ENCODE results near the gene TMEM87B.

DNA sequence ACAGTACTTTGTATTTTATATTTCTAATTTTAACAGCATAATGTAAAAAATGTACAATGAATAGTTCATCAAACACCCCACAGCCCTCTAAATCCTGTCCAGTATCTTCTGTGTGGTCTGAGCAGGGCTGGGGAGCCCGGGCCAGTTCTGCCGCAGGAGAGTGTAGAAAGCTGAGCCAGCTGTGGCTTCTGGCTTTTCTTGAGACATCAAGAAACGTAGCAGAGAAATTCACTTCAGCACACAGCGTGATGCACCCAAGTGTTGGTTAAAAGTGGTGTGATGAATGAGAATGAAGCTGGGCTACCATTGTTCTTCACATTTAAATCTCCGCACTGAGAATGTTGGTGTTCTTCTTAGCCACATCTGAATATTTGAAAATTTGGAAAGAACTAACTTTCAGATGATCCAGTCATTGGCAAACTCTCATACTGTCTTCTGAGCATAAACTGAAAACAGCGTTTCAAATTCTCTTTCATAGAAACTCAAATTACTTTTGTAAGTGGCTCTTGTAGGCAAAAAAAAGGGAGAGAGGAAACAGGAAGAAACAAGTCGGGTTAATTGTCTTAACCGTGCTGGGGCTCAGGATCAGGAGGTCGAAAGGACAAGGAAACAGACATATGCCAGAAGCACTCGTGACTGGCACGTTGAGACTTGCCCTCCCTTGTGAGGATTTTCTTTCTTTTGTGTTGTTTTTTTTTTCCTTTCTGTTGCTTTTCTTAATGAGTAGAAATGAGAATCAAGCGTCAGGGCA is 23.4 kb upstream of the TMEM87B start:
- TF ChIP-seq, protein P1, sequence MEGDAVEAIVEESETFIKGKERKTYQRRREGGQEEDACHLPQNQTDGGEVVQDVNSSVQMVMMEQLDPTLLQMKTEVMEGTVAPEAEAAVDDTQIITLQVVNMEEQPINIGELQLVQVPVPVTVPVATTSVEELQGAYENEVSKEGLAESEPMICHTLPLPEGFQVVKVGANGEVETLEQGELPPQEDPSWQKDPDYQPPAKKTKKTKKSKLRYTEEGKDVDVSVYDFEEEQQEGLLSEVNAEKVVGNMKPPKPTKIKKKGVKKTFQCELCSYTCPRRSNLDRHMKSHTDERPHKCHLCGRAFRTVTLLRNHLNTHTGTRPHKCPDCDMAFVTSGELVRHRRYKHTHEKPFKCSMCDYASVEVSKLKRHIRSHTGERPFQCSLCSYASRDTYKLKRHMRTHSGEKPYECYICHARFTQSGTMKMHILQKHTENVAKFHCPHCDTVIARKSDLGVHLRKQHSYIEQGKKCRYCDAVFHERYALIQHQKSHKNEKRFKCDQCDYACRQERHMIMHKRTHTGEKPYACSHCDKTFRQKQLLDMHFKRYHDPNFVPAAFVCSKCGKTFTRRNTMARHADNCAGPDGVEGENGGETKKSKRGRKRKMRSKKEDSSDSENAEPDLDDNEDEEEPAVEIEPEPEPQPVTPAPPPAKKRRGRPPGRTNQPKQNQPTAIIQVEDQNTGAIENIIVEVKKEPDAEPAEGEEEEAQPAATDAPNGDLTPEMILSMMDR (IDR thresholded peaks at IDR 0.05; ENCODE audit: poor library complexity, severe bottlenecking) = no peak
- no peak for TF ChIP-seq EP300 (conservative IDR thresholded peaks at IDR 0.05; ENCODE audit: poor library complexity, severe bottlenecking)
- TF ChIP-seq POLR2AphosphoS5 (IDR thresholded peaks at IDR 0.05) = no peak
- no peak for TF ChIP-seq EZH2 (IDR thresholded peaks at IDR 0.05; ENCODE audit: borderline replicate concordance, insufficient read depth, low read length, poor library complexity, severe bottlenecking)
- TF ChIP-seq SMC3 (conservative IDR thresholded peaks at IDR 0.05; ENCODE audit: poor library complexity) = no peak
- TF ChIP-seq, protein P2, sequence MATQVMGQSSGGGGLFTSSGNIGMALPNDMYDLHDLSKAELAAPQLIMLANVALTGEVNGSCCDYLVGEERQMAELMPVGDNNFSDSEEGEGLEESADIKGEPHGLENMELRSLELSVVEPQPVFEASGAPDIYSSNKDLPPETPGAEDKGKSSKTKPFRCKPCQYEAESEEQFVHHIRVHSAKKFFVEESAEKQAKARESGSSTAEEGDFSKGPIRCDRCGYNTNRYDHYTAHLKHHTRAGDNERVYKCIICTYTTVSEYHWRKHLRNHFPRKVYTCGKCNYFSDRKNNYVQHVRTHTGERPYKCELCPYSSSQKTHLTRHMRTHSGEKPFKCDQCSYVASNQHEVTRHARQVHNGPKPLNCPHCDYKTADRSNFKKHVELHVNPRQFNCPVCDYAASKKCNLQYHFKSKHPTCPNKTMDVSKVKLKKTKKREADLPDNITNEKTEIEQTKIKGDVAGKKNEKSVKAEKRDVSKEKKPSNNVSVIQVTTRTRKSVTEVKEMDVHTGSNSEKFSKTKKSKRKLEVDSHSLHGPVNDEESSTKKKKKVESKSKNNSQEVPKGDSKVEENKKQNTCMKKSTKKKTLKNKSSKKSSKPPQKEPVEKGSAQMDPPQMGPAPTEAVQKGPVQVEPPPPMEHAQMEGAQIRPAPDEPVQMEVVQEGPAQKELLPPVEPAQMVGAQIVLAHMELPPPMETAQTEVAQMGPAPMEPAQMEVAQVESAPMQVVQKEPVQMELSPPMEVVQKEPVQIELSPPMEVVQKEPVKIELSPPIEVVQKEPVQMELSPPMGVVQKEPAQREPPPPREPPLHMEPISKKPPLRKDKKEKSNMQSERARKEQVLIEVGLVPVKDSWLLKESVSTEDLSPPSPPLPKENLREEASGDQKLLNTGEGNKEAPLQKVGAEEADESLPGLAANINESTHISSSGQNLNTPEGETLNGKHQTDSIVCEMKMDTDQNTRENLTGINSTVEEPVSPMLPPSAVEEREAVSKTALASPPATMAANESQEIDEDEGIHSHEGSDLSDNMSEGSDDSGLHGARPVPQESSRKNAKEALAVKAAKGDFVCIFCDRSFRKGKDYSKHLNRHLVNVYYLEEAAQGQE (IDR thresholded peaks at IDR 0.05; ENCODE audit: borderline replicate concordance) = no peak
- TF ChIP-seq MXI1 (conservative IDR thresholded peaks at IDR 0.05; ENCODE audit: poor library complexity, severe bottlenecking) = no peak
- TF ChIP-seq TAF1 (IDR thresholded peaks at IDR 0.05; ENCODE audit: low read depth) = no peak

All from neural cell (in vitro differentiated cells).